Measurements from ENCODE around the gene KRTAP12-3.
"Not testable (repeated sequence)": the region's sequence is repeated elsewhere in the genome, so short reads cannot be mapped to it uniquely, and the experiment has no call there.

The KRTAP12-3 gene

GRCh38 chr21:44615911-44616590 is 41.7 kb upstream of the KRTAP12-3 start:
- Histone ChIP-seq H3K27me3 (ENCODE audit: control insufficient read depth, insufficient read depth, low read length) (no peaks in the 10 kb centered on the region), H3K9ac (ENCODE audit: low read depth, low read length) (no peak overlapping the region), H3K9me3 (ENCODE audit: control insufficient read depth, insufficient read depth, low read length) (no peaks in the 10 kb centered on the region), H3K4me3 (ENCODE audit: low read depth, low read length) (no peak overlapping the region), H3K4me1 (ENCODE audit: control insufficient read depth, insufficient read depth, low read length) (no peaks in the 10 kb centered on the region), H3K36me3 (ENCODE audit: control insufficient read depth, insufficient read depth, low read length) (no peaks in the 10 kb centered on the region)

GRCh38 chr21:44616591-44616926 is 41.2 kb upstream of the KRTAP12-3 start:
- H3K36me3 ChIP-seq (ENCODE audit: control insufficient read depth, insufficient read depth, low read length), result no peaks in the 10 kb centered on the region
- H3K9me3 ChIP-seq (ENCODE audit: control insufficient read depth, insufficient read depth, low read length), result no peaks in the 10 kb centered on the region
- no peaks in the 10 kb centered on the region for H3K4me1 ChIP-seq (ENCODE audit: control insufficient read depth, insufficient read depth, low read length)
- no peak overlapping the region for H3K4me3 ChIP-seq (ENCODE audit: low read depth, low read length)
- no peak overlapping the region for H3K9ac ChIP-seq (ENCODE audit: low read depth, low read length)
- no peaks in the 10 kb centered on the region for H3K27me3 ChIP-seq (ENCODE audit: control insufficient read depth, insufficient read depth, low read length)

- Histone ChIP-seq H3K9me3 (ENCODE audit: control insufficient read depth, insufficient read depth, low read length) (no peaks in the 10 kb centered on the region), H3K27me3 (ENCODE audit: control insufficient read depth, insufficient read depth, low read length) (no peaks in the 10 kb centered on the region), H3K9ac (ENCODE audit: low read depth, low read length) (no peak overlapping the region), H3K4me1 (ENCODE audit: control insufficient read depth, insufficient read depth, low read length) (no peaks in the 10 kb centered on the region), H3K36me3 (ENCODE audit: control insufficient read depth, insufficient read depth, low read length) (no peaks in the 10 kb centered on the region), H3K4me3 (ENCODE audit: low read depth, low read length) (no peak overlapping the region)
These were observed 40.6 kb upstream of the KRTAP12-3 start for GRCh38 chr21:44617071-44617501.

- no peaks in the 10 kb centered on the region for H3K36me3 ChIP-seq (ENCODE audit: control insufficient read depth, insufficient read depth, low read length)
- H3K4me1 ChIP-seq (ENCODE audit: control insufficient read depth, insufficient read depth, low read length), result no peaks in the 10 kb centered on the region
- no peak overlapping the region for H3K4me3 ChIP-seq (ENCODE audit: low read depth, low read length)
- H3K9me3 ChIP-seq (ENCODE audit: control insufficient read depth, insufficient read depth, low read length), result peaks cover 3% of the 10 kb centered on the region
- H3K9ac ChIP-seq (ENCODE audit: low read depth, low read length), result no peak overlapping the region
- no peaks in the 10 kb centered on the region for H3K27me3 ChIP-seq (ENCODE audit: control insufficient read depth, insufficient read depth, low read length)
These were observed 39.2 kb upstream of the KRTAP12-3 start for GRCh38 chr21:44618504-44618903.

GRCh38 chr21:44618909-44619308 is 38.8 kb upstream of the KRTAP12-3 start:
- no peaks in the 10 kb centered on the region for H3K27me3 ChIP-seq (ENCODE audit: control insufficient read depth, insufficient read depth, low read length)
- H3K4me1 ChIP-seq (ENCODE audit: control insufficient read depth, insufficient read depth, low read length), result no peaks in the 10 kb centered on the region
- H3K9ac ChIP-seq (ENCODE audit: low read depth, low read length), result no peak overlapping the region
- no peaks in the 10 kb centered on the region for H3K36me3 ChIP-seq (ENCODE audit: control insufficient read depth, insufficient read depth, low read length)
- H3K4me3 ChIP-seq (ENCODE audit: low read depth, low read length), result no peak overlapping the region
- peaks cover 6% of the 10 kb centered on the region for H3K9me3 ChIP-seq (ENCODE audit: control insufficient read depth, insufficient read depth, low read length)

- Histone ChIP-seq H3K9me3 (ENCODE audit: control insufficient read depth, insufficient read depth, low read length) (peaks cover 8% of the 10 kb centered on the region), H3K4me1 (ENCODE audit: control insufficient read depth, insufficient read depth, low read length) (no peaks in the 10 kb centered on the region), H3K36me3 (ENCODE audit: control insufficient read depth, insufficient read depth, low read length) (no peaks in the 10 kb centered on the region), H3K9ac (ENCODE audit: low read depth, low read length) (no peak overlapping the region), H3K27me3 (ENCODE audit: control insufficient read depth, insufficient read depth, low read length) (no peaks in the 10 kb centered on the region), H3K4me3 (ENCODE audit: low read depth, low read length) (no peak overlapping the region)
These were observed 37.8 kb upstream of the KRTAP12-3 start for GRCh38 chr21:44619886-44620285.

- Histone ChIP-seq H3K27me3 (ENCODE audit: control insufficient read depth, insufficient read depth, low read length) (no peaks in the 10 kb centered on the region), H3K9ac (ENCODE audit: low read depth, low read length) (no peak overlapping the region), H3K4me3 (ENCODE audit: low read depth, low read length) (no peak overlapping the region), H3K9me3 (ENCODE audit: control insufficient read depth, insufficient read depth, low read length) (peaks cover 8% of the 10 kb centered on the region), H3K4me1 (ENCODE audit: control insufficient read depth, insufficient read depth, low read length) (no peaks in the 10 kb centered on the region), H3K36me3 (ENCODE audit: control insufficient read depth, insufficient read depth, low read length) (no peaks in the 10 kb centered on the region)
These were observed 34.2 kb upstream of the KRTAP12-3 start for GRCh38 chr21:44623575-44623974.

GRCh38 chr21:44625756-44626155 is 32.0 kb upstream of the KRTAP12-3 start:
- Histone ChIP-seq H3K36me3 (ENCODE audit: control insufficient read depth, insufficient read depth, low read length) (no peaks in the 10 kb centered on the region), H3K4me3 (ENCODE audit: low read depth, low read length) (no peak overlapping the region), H3K4me1 (ENCODE audit: control insufficient read depth, insufficient read depth, low read length) (no peaks in the 10 kb centered on the region), H3K9me3 (ENCODE audit: control insufficient read depth, insufficient read depth, low read length) (peaks cover 8% of the 10 kb centered on the region), H3K9ac (ENCODE audit: low read depth, low read length) (no peak overlapping the region), H3K27me3 (ENCODE audit: control insufficient read depth, insufficient read depth, low read length) (no peaks in the 10 kb centered on the region)

GRCh38 chr21:44626262-44626661 is 31.5 kb upstream of the KRTAP12-3 start:
- Histone ChIP-seq H3K4me3 (ENCODE audit: low read depth, low read length) (no peak overlapping the region), H3K9me3 (ENCODE audit: control insufficient read depth, insufficient read depth, low read length) (peaks cover 8% of the 10 kb centered on the region), H3K4me1 (ENCODE audit: control insufficient read depth, insufficient read depth, low read length) (no peaks in the 10 kb centered on the region), H3K9ac (ENCODE audit: low read depth, low read length) (no peak overlapping the region), H3K27me3 (ENCODE audit: control insufficient read depth, insufficient read depth, low read length) (no peaks in the 10 kb centered on the region), H3K36me3 (ENCODE audit: control insufficient read depth, insufficient read depth, low read length) (no peaks in the 10 kb centered on the region)

- no peak within 1 kb of the TSS for H3K4me3 ChIP-seq (ENCODE audit: low read depth, low read length)
- H3K36me3 ChIP-seq (ENCODE audit: control insufficient read depth, insufficient read depth, low read length), result no peaks in the 10 kb centered on the region
- peaks cover 8% of the 10 kb centered on the region for H3K9me3 ChIP-seq (ENCODE audit: control insufficient read depth, insufficient read depth, low read length)
- no peaks in the 10 kb centered on the region for H3K4me1 ChIP-seq (ENCODE audit: control insufficient read depth, insufficient read depth, low read length)
- no peak within 1 kb of the TSS for H3K9ac ChIP-seq (ENCODE audit: low read depth, low read length)
- no peaks in the 10 kb centered on the region for H3K27me3 ChIP-seq (ENCODE audit: control insufficient read depth, insufficient read depth, low read length)
These were observed 31.0 kb upstream of the KRTAP12-3 start, which contains the start of gene KRTAP10-9 for GRCh38 chr21:44626673-44627143. Gene KRTAP10-9 (plus strand): TSS chr21:44627093. CDS start chr21:44627172, 79 bp downstream.

GRCh38 chr21:44627181-44627822 is 30.4 kb upstream of the KRTAP12-3 start:
- not testable (repeated sequence) for H3K9me3 ChIP-seq (ENCODE audit: control insufficient read depth, insufficient read depth, low read length); H3K4me3 ChIP-seq (ENCODE audit: low read depth, low read length); H3K36me3 ChIP-seq (ENCODE audit: control insufficient read depth, insufficient read depth, low read length); H3K4me1 ChIP-seq (ENCODE audit: control insufficient read depth, insufficient read depth, low read length); H3K27me3 ChIP-seq (ENCODE audit: control insufficient read depth, insufficient read depth, low read length); H3K9ac ChIP-seq (ENCODE audit: low read depth, low read length)

GRCh38 chr21:44627831-44628233 is 29.9 kb upstream of the KRTAP12-3 start:
- not testable (repeated sequence) for H3K9me3 ChIP-seq (ENCODE audit: control insufficient read depth, insufficient read depth, low read length); H3K9ac ChIP-seq (ENCODE audit: low read depth, low read length); H3K36me3 ChIP-seq (ENCODE audit: control insufficient read depth, insufficient read depth, low read length); H3K27me3 ChIP-seq (ENCODE audit: control insufficient read depth, insufficient read depth, low read length); H3K4me1 ChIP-seq (ENCODE audit: control insufficient read depth, insufficient read depth, low read length); H3K4me3 ChIP-seq (ENCODE audit: low read depth, low read length)

Measured in iPS-15b (cell line).